ENCODE measurements around the gene MED12L.

MED12L gene

DNA sequence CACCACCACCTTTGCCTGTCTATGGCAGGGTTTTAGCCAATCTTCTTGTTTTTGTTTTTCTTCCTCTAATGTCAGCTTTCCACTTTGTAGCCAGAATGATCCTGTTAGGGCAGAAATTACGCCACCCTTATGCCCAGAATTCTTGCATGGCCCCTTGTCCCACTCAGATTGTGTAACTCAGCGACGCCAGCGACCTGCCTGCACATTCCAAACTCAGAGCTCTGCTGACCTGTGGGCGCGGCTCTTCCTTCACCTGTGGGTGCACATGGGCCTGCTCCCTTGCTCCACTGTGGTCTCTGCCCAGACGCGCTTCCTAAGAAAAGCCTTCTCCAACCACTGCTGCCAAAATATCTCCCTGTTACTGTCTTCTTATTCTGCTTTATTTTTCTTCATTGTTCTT is 45.0 kb downstream of the MED12L start:
- no peak for DNase-seq (ENCODE audit: extremely low read depth, low read depth)
- TF ChIP-seq, protein P1, sequence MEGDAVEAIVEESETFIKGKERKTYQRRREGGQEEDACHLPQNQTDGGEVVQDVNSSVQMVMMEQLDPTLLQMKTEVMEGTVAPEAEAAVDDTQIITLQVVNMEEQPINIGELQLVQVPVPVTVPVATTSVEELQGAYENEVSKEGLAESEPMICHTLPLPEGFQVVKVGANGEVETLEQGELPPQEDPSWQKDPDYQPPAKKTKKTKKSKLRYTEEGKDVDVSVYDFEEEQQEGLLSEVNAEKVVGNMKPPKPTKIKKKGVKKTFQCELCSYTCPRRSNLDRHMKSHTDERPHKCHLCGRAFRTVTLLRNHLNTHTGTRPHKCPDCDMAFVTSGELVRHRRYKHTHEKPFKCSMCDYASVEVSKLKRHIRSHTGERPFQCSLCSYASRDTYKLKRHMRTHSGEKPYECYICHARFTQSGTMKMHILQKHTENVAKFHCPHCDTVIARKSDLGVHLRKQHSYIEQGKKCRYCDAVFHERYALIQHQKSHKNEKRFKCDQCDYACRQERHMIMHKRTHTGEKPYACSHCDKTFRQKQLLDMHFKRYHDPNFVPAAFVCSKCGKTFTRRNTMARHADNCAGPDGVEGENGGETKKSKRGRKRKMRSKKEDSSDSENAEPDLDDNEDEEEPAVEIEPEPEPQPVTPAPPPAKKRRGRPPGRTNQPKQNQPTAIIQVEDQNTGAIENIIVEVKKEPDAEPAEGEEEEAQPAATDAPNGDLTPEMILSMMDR (IDR thresholded peaks at IDR 0.05; ENCODE audit: low read depth, low read length, missing control alignments): no peak
- no peak overlapping the region for H3K4me3 ChIP-seq (replicated peaks; ENCODE audit: low read depth, low read length)

GRCh38 chr3:151133175-151133574 is 47.7 kb downstream of the MED12L start:
- DNase-seq (ENCODE audit: extremely low read depth, low read depth): no peak
- no peak overlapping the region for H3K4me3 ChIP-seq (replicated peaks; ENCODE audit: low read depth, low read length)
- TF ChIP-seq, protein P1 (IDR thresholded peaks at IDR 0.05; ENCODE audit: low read depth, low read length, missing control alignments): no peak

GRCh38 chr3:151133917-151134450 is 48.5 kb downstream of the MED12L start:
- TF ChIP-seq, protein P1 (IDR thresholded peaks at IDR 0.05; ENCODE audit: low read depth, low read length, missing control alignments): no peak
- H3K4me3 ChIP-seq (replicated peaks; ENCODE audit: low read depth, low read length): no peak overlapping the region
- no peak for DNase-seq (ENCODE audit: extremely low read depth, low read depth)

- H3K4me3 ChIP-seq (replicated peaks; ENCODE audit: low read depth, low read length): no peak overlapping the region
- DNase-seq (ENCODE audit: extremely low read depth, low read depth): no peak
- TF ChIP-seq, protein P1 (IDR thresholded peaks at IDR 0.05; ENCODE audit: low read depth, low read length, missing control alignments): no peak
Measured at GRCh38 chr3:151135541-151136337, 50.3 kb downstream of the MED12L start.

- H3K4me3 ChIP-seq (replicated peaks; ENCODE audit: low read depth, low read length): no peak overlapping the region
- DNase-seq (ENCODE audit: extremely low read depth, low read depth): no peak
- TF ChIP-seq, protein P1 (IDR thresholded peaks at IDR 0.05; ENCODE audit: low read depth, low read length, missing control alignments): no peak
Measured at GRCh38 chr3:151142929-151143328, 57.5 kb downstream of the MED12L start.

DNA sequence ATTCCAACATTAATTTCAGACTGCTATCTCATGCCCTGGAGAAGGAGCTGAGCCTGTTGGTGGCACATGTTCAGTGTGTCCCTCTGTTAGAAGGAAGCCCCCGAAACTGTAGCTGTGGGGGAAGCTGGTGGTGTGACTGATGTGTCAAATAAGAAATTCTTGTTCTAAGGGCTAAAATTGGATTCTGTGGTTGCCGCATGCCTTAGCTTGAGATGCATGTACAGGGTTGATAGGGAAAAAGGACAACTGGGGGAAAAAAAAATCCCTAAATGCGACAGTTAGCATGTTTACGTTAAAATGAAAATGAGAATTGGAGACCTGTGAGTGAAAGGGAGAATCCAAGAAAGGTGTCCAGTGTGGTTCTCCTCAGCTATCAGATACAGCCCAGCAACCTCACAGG is 58.6 kb downstream of the MED12L start:
- TF ChIP-seq, protein P1 (IDR thresholded peaks at IDR 0.05; ENCODE audit: low read depth, low read length, missing control alignments): no peak
- DNase-seq (ENCODE audit: extremely low read depth, low read depth): no peak
- no peak overlapping the region for H3K4me3 ChIP-seq (replicated peaks; ENCODE audit: low read depth, low read length)
